ENCODE results near the gene ADIPOR2.

DNA sequence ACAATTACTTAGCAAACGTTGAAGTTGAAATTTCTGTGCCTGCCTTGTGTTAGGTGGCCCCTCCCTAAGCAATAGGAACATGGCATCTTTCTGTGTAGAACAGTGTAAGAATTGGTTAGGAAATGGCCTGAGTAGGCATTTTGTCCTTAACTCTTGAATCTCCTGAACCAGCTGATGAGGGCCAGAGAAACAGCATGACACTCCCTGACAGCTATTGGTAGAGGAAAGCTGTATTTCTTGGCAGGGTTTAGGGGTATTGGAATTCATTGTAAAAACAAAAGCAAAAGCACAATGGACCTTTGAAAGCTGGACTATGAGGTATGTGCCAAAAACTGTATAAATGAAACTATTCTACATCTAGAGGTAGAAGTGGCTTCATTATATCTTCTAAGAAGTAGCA is 88.9 kb downstream of the ADIPOR2 start:
- no peak for TF ChIP-seq EGR1 (IDR thresholded peaks at IDR 0.05)
- TF ChIP-seq, protein P1, sequence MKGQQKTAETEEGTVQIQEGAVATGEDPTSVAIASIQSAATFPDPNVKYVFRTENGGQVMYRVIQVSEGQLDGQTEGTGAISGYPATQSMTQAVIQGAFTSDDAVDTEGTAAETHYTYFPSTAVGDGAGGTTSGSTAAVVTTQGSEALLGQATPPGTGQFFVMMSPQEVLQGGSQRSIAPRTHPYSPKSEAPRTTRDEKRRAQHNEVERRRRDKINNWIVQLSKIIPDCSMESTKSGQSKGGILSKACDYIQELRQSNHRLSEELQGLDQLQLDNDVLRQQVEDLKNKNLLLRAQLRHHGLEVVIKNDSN (IDR thresholded peaks at IDR 0.05) = no peak
- TF ChIP-seq EP300 (IDR thresholded peaks at IDR 0.05; ENCODE audit: borderline replicate concordance) = no peak
- TF ChIP-seq, protein P2, sequence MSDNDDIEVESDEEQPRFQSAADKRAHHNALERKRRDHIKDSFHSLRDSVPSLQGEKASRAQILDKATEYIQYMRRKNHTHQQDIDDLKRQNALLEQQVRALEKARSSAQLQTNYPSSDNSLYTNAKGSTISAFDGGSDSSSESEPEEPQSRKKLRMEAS (IDR thresholded peaks at IDR 0.05) = no peak
- no peak for TF ChIP-seq RAD21 (IDR thresholded peaks at IDR 0.05; ENCODE audit: low read depth)
